HCT116 (cell line): Measurements from ENCODE around the gene RTP4. TPM values are rescaled to one million over a fixed set of nuclear protein-coding genes. Genes with fewer than 3 reads are reported as not detected.

Experiments used
- ATAC-seq: fragments of 200-7000 bp; cut with Tn5 transposase; 2 replicates; pipeline ENCODE4 v1.9.1; 2020; ENCODE audit warnings: mild to moderate bottlenecking, moderate library complexity
- BruUV-seq: library from RNA; stranded (reverse); fragments of 400-500 nt; replicated peaks from 2 replicates; lab custom pipeline; 2021; lab: Mats Ljungman, UMichigan
- CTCF ChIA-PET: fragments of 300-600 bp; sonication (Branson Sonifier 250); formaldehyde crosslinking; loops from one replicate; lab custom pipeline; 2021; ENCODE audit warnings: antibody characterized with exemption; lab: Charles Lee
- POLR2A ChIA-PET: fragments of 300-600, 350-600 bp; sonication (Branson Sonifier 250); formaldehyde crosslinking; loops from one replicate; lab custom pipeline; 2021; ENCODE audit warnings: antibody characterized with exemption; lab: Charles Lee
- RAD21 ChIA-PET, 2 experiments: fragments of 300-600 bp; sonication (Branson Sonifier 250); formaldehyde crosslinking; loops; one replicate each; lab custom pipeline; 2023; ENCODE audit warnings: low total read pairs in 2 of 2; ENCODE audit not compliant: uncharacterized antibody in 2 of 2, unreplicated experiment in 2 of 2, low non-redundant PET in 1 of 2; lab: Charles Lee
- DNase-seq: peaks from one replicate; pipeline ENCODE4 v3.0.0-alpha.2; 2010; ENCODE audit warnings: low read depth, low spot score
- H2AFZ ChIP-seq: fragments of 200-600 bp; shearing (Covaris generic), sonication (generic); 2 replicates; pipeline ENCODE4 v1.6.1; 2017; ENCODE audit warnings: low read depth, mixed run types, mixed read lengths, antibody characterized with exemption, low read length; ENCODE audit not compliant: poor library complexity, severe bottlenecking
- H3K27ac ChIP-seq: 2 replicates; pipeline ENCODE4 v1.5.1; 2012; ENCODE audit warnings: low read depth, low read length
- H3K27me3 ChIP-seq: fragments of 200-600 bp; sonication (generic); 2 replicates; pipeline ENCODE4 v1.6.1; 2016; ENCODE audit warnings: mixed run types, low read length, mixed read lengths; ENCODE audit not compliant: insufficient read depth
- H3K36me3 ChIP-seq, 2 experiments: fragments of 200-500 bp in 1 of 2; fragments of 200-600 bp in 1 of 2; sonication (Bioruptor generic) in 1 of 2; sonication (generic) in 1 of 2; 2 replicates each; pipeline versions ENCODE4 v1.5.1 to v1.6.1; 2014 to 2016; ENCODE audit warnings: low read length in 2 of 2, inconsistent platforms in 1 of 2, mixed read lengths in 1 of 2, mixed run types in 1 of 2; ENCODE audit not compliant: insufficient read depth in 2 of 2, control insufficient read depth in 1 of 2
- H3K4me1 ChIP-seq, 2 experiments: fragments of 200-600 bp in 1 of 2; sonication (generic) in 1 of 2; 2 replicates each; pipeline versions ENCODE4 v1.5.1 to v1.6.1; 2012 to 2017; ENCODE audit warnings: low read length in 2 of 2, inconsistent platforms in 1 of 2, mild to moderate bottlenecking in 1 of 2, mixed read lengths in 1 of 2, mixed run types in 1 of 2, moderate library complexity in 1 of 2; ENCODE audit not compliant: insufficient read depth in 2 of 2, control insufficient read depth in 1 of 2
- H3K4me2 ChIP-seq: fragments of 200-600 bp; sonication (generic); 2 replicates; pipeline ENCODE4 v1.6.1; 2017; ENCODE audit warnings: mixed run types, low read length, mixed read lengths
- H3K4me3 ChIP-seq, 2 experiments: fragments of 200-600 bp in 1 of 2; sonication (generic) in 1 of 2; replicated peaks in 1 of 2; 2 replicates each; pipeline ENCODE4 v1.5.1; 2011 to 2016; ENCODE audit warnings: low read length in 2 of 2, control low read depth in 1 of 2, low read depth in 1 of 2, mild to moderate bottlenecking in 1 of 2, mixed read lengths in 1 of 2, mixed run types in 1 of 2
- H3K79me2 ChIP-seq: fragments of 200-600 bp; sonication (generic); 2 replicates; pipeline ENCODE4 v1.6.1; 2017; ENCODE audit warnings: mild to moderate bottlenecking, mixed run types, low read length, moderate library complexity, mixed read lengths; ENCODE audit not compliant: insufficient read depth
- H3K9ac ChIP-seq: fragments of 200-600 bp; sonication (generic); 2 replicates; pipeline ENCODE4 v1.6.1; 2016; ENCODE audit warnings: low read length, mixed read lengths
- H3K9me2 ChIP-seq: fragments of 200-600 bp; sonication (generic), shearing (Covaris generic); 2 replicates; pipeline ENCODE4 v1.6.1; 2017; ENCODE audit warnings: mixed run types, mild to moderate bottlenecking, moderate library complexity; ENCODE audit not compliant: insufficient read depth
- H3K9me3 ChIP-seq, 2 experiments: fragments of 200-500 bp in 1 of 2; fragments of 200-600 bp in 1 of 2; sonication (Bioruptor generic) in 1 of 2; sonication (generic) in 1 of 2; 2 replicates each; pipeline ENCODE4 v1.6.1; 2014 to 2017; ENCODE audit warnings: low read length in 2 of 2, mixed read lengths in 2 of 2, inconsistent platforms in 1 of 2, low read depth in 1 of 2, mild to moderate bottlenecking in 1 of 2, mixed run types in 1 of 2, moderate library complexity in 1 of 2; ENCODE audit not compliant: control insufficient read depth in 1 of 2, insufficient read depth in 1 of 2
- H4K20me1 ChIP-seq: fragments of 200-600 bp; sonication (generic), shearing (Covaris generic); 2 replicates; pipeline ENCODE4 v1.6.1; 2017; ENCODE audit warnings: mixed run types, mild to moderate bottlenecking, moderate library complexity; ENCODE audit not compliant: insufficient read depth
- CBX3 ChIP-seq: IDR thresholded peaks from 2 replicates; pipeline ENCODE4 v1.6.1; 2012; ENCODE audit warnings: low read depth
- CEBPB ChIP-seq: IDR thresholded peaks from 2 replicates; pipeline ENCODE4 v1.6.1; 2012; ENCODE audit warnings: low read depth
- EGR1 ChIP-seq: IDR thresholded peaks from 2 replicates; pipeline ENCODE4 v1.6.1; 2012; ENCODE audit warnings: low read depth
- EZH2phosphoT487 ChIP-seq: fragments of 200-600 bp; IDR thresholded peaks from 2 replicates; pipeline ENCODE4 v1.6.1; 2018; ENCODE audit warnings: antibody characterized with exemption, borderline replicate concordance
- FOSL1 ChIP-seq: IDR thresholded peaks from 2 replicates; pipeline ENCODE4 v1.6.1; 2012; ENCODE audit warnings: low read depth
- POLR2A ChIP-seq: IDR thresholded peaks from 2 replicates; pipeline ENCODE4 v1.7.0; 2011; ENCODE audit warnings: borderline replicate concordance; ENCODE audit not compliant: insufficient read depth, insufficient read length; ENCODE audit errors: extremely low read depth
- POLR2AphosphoS5 ChIP-seq: IDR thresholded peaks from 2 replicates; pipeline ENCODE4 v1.6.1; 2011; ENCODE audit warnings: mild to moderate bottlenecking, low read depth, low read length, moderate library complexity
- RAD21 ChIP-seq: IDR thresholded peaks from 2 replicates; pipeline ENCODE4 v1.6.1; 2012; ENCODE audit warnings: low read depth, mild to moderate bottlenecking
- SIN3A ChIP-seq: IDR thresholded peaks from 2 replicates; pipeline ENCODE4 v1.6.1; 2012; ENCODE audit warnings: low read depth
- SP1 ChIP-seq: IDR thresholded peaks from 2 replicates; pipeline ENCODE4 v1.6.1; 2012; ENCODE audit warnings: low read depth
- TCF7L2 ChIP-seq: IDR thresholded peaks from 2 replicates; pipeline ENCODE4 v1.7.0; 2011; ENCODE audit warnings: borderline replicate concordance, inconsistent platforms; ENCODE audit not compliant: insufficient read depth, insufficient read length; ENCODE audit errors: extremely low read depth
- ZNF274 ChIP-seq: fragments of 200-500 bp; sonication (Bioruptor generic); IDR thresholded peaks from 2 replicates; pipeline ENCODE4 v1.6.1; 2014; ENCODE audit warnings: mild to moderate bottlenecking, low read depth, low read length, inconsistent platforms
- intact Hi-C: fragments of 100-400 bp; cut with micrococcal nuclease; formaldehyde crosslinking; loops from 2 replicates; pipeline ENCODE4 v1.10.0; 2022
- total RNA-seq: library from RNA; stranded (reverse); gene quantifications from one replicate; pipeline ENCODE4 v1.2.1, GENCODE V29; 2021; ENCODE audit not compliant: unreplicated experiment
- TF ChIP-seq, protein P1 (sequence below): IDR thresholded peaks from 2 replicates; pipeline ENCODE4 v1.6.1; 2012; ENCODE audit warnings: low read depth

RTP4 gene
- total RNA-seq, 1 experiment from 2014 or later: not detected

DNA sequence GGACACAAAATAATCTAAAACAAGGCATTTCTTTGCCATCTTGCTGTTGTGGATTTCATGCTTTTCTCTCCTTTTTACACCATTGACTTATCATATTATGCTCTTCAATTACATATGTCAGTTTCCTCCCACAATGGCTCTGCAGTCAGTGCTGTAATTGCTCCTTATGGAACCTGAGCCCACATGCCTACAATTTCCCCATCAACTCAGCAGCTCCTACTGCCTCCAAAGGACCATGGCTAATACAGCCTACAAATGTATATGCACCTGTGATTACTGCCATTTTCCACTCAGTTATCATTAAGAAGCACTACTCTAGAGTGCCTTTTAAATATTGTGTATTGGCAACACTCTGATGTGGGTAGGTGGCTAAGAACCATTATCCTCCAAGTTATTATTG lies 30.8 kb downstream of the RTP4 start:
- Histone ChIP-seq H3K9me2 (no peaks in the 10 kb centered on the region), H3K4me3 (no peak overlapping the region), H3K9me3 (no peaks in the 10 kb centered on the region), H3K27ac (no peak overlapping the region), H3K4me2 (no peak overlapping the region), H2AFZ (no peak overlapping the region), H3K9ac (no peak overlapping the region), H4K20me1 (no peaks in the 10 kb centered on the region), H3K36me3 (no peaks in the 10 kb centered on the region), H3K79me2 (no peaks in the 10 kb centered on the region), H3K4me1 (peaks cover 10 to 12% of the 10 kb centered on the region in 2 experiments; a peak in 3 of 4 replicates), H3K27me3 (no peaks in the 10 kb centered on the region)
- DNase-seq: no peak
- ATAC-seq: no peak
- ChIA-PET RAD21 (no interaction called here), POLR2A (no interaction called here), CTCF (no interaction called here)
- intact Hi-C loops: no loop called here
- no peak for TF ChIP-seq POLR2A
- TF ChIP-seq CBX3: no peak
- TF ChIP-seq CEBPB: no peak
- TF ChIP-seq, protein P1, sequence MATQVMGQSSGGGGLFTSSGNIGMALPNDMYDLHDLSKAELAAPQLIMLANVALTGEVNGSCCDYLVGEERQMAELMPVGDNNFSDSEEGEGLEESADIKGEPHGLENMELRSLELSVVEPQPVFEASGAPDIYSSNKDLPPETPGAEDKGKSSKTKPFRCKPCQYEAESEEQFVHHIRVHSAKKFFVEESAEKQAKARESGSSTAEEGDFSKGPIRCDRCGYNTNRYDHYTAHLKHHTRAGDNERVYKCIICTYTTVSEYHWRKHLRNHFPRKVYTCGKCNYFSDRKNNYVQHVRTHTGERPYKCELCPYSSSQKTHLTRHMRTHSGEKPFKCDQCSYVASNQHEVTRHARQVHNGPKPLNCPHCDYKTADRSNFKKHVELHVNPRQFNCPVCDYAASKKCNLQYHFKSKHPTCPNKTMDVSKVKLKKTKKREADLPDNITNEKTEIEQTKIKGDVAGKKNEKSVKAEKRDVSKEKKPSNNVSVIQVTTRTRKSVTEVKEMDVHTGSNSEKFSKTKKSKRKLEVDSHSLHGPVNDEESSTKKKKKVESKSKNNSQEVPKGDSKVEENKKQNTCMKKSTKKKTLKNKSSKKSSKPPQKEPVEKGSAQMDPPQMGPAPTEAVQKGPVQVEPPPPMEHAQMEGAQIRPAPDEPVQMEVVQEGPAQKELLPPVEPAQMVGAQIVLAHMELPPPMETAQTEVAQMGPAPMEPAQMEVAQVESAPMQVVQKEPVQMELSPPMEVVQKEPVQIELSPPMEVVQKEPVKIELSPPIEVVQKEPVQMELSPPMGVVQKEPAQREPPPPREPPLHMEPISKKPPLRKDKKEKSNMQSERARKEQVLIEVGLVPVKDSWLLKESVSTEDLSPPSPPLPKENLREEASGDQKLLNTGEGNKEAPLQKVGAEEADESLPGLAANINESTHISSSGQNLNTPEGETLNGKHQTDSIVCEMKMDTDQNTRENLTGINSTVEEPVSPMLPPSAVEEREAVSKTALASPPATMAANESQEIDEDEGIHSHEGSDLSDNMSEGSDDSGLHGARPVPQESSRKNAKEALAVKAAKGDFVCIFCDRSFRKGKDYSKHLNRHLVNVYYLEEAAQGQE: no peak
- TF ChIP-seq SIN3A: no peak
- TF ChIP-seq RAD21: no peak
- no peak for TF ChIP-seq FOSL1
- no TSS peak for BruUV-seq

DNA sequence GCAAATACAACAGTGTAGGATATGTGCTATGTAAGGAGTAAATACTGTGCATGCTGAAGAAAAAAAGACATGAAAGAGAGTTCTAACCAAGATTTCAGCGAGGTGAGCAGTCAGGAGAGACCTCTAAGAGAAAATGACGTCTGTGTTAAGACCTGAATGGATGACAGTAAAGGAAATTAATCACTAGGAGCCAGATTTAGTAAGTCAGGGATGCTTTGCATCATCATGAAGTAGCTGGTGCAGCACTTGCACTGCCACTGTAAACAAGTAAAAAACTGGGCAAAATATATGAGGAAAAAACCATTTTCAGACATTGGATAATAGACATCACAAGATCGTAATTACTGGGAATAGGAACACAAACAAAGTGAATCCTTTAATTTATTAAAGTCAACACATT lies 32.6 kb downstream of the RTP4 start:
- no peaks in the 10 kb centered on the region for H3K79me2 ChIP-seq
- H4K20me1 ChIP-seq: no peaks in the 10 kb centered on the region
- H2AFZ ChIP-seq: no peak overlapping the region
- no peaks in the 10 kb centered on the region for H3K27me3 ChIP-seq
- POLR2A ChIA-PET: no interaction called here
- H3K4me3 ChIP-seq: no peak overlapping the region
- intact Hi-C loops: no loop called here
- H3K36me3 ChIP-seq: no peaks in the 10 kb centered on the region
- no peaks in the 10 kb centered on the region for H3K9me3 ChIP-seq
- no peak for TF ChIP-seq SP1
- no peak for TF ChIP-seq CBX3
- TF ChIP-seq ZNF274: no peak
- no peak for TF ChIP-seq POLR2A
- no peak for TF ChIP-seq POLR2AphosphoS5
- TF ChIP-seq TCF7L2: no peak
- TF ChIP-seq EZH2phosphoT487: no peak
- TF ChIP-seq EGR1: no peak
- TF ChIP-seq, all 23 proteins: peak for 0
- BruUV-seq: no TSS peak
- CTCF ChIA-PET: no interaction called here
- Histone ChIP-seq H3K4me1 (peaks cover 16% of the 10 kb centered on the region in 2 experiments), H3K27ac (no peak overlapping the region), H3K4me2 (no peak overlapping the region), H3K9me2 (no peaks in the 10 kb centered on the region), H3K9ac (no peak overlapping the region)
- ATAC-seq (no peak), DNase-seq (no peak)
- RAD21 ChIA-PET: no interaction called here
